Ishikawa (cell line): Measurements from ENCODE around the gene KIZ.

Experiments used
- CEBPB ChIP-seq: IDR thresholded peaks from 2 replicates; pipeline ENCODE4 v1.6.1; 2012
- CREB1 ChIP-seq: IDR thresholded peaks from 2 replicates; pipeline ENCODE4 v1.6.1; 2012; ENCODE audit warnings: low read depth
- EGR1 ChIP-seq: IDR thresholded peaks from 2 replicates; pipeline ENCODE4 v1.6.1; 2012
- EP300 ChIP-seq: IDR thresholded peaks from 2 replicates; pipeline ENCODE4 v1.6.1; 2012; ENCODE audit warnings: borderline replicate concordance
- FOXM1 ChIP-seq: IDR thresholded peaks from 2 replicates; pipeline ENCODE4 v1.6.1; 2012; ENCODE audit warnings: low read depth, borderline replicate concordance
- NFIC ChIP-seq: IDR thresholded peaks from 2 replicates; pipeline ENCODE4 v1.6.1; 2012
- RAD21 ChIP-seq: IDR thresholded peaks from 2 replicates; pipeline ENCODE4 v1.6.1; 2012; ENCODE audit warnings: low read depth
- TAF1 ChIP-seq: IDR thresholded peaks from 2 replicates; pipeline ENCODE4 v1.6.1; 2012; ENCODE audit warnings: low read depth, mild to moderate bottlenecking
- TCF12 ChIP-seq: IDR thresholded peaks from 2 replicates; pipeline ENCODE4 v1.6.1; 2012; ENCODE audit warnings: low read depth
- TEAD4 ChIP-seq: IDR thresholded peaks from 2 replicates; pipeline ENCODE4 v1.6.1; 2012
- YY1 ChIP-seq: IDR thresholded peaks from 2 replicates; pipeline ENCODE4 v1.6.1; 2012; ENCODE audit warnings: low read depth
- ZBTB7A ChIP-seq: IDR thresholded peaks from 2 replicates; pipeline ENCODE4 v1.6.1; 2012; ENCODE audit warnings: low read depth
- TF ChIP-seq, protein P1 (sequence below): IDR thresholded peaks from 2 replicates; pipeline ENCODE4 v1.6.1; 2012
- TF ChIP-seq, protein P2 (sequence below): IDR thresholded peaks from 2 replicates; pipeline ENCODE4 v1.6.1; 2012; ENCODE audit warnings: low read depth, mild to moderate bottlenecking
- TF ChIP-seq, protein P3 (sequence below): IDR thresholded peaks from 2 replicates; pipeline ENCODE4 v1.6.1; 2012

The KIZ gene

DNA sequence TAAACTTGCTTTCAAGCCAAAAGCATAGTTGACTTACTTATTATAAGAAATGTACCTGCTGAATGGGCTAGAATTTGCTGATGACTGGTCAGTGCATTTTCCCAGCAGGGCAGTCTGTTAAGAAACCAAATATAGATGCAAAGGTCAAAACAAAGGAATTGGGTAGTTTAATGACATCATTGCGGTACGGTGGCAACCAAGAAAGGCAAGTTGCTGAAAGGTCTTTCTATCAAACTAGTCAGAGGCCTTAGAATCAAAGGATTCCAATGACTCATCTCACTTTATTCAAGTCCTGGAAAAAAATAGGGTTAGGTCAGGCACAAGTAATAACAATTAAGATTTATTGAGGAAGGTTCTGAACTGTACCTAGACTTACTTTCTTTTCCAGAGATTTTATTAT is 76.4 kb downstream of the KIZ start:
- TF ChIP-seq NFIC: no peak
- no peak for TF ChIP-seq EP300
- TF ChIP-seq CEBPB: no peak
- TF ChIP-seq, protein P1, sequence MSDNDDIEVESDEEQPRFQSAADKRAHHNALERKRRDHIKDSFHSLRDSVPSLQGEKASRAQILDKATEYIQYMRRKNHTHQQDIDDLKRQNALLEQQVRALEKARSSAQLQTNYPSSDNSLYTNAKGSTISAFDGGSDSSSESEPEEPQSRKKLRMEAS: no peak
- no peak for TF ChIP-seq RAD21
- no peak for TF ChIP-seq TEAD4
- TF ChIP-seq TCF12: no peak
- TF ChIP-seq, protein P2, sequence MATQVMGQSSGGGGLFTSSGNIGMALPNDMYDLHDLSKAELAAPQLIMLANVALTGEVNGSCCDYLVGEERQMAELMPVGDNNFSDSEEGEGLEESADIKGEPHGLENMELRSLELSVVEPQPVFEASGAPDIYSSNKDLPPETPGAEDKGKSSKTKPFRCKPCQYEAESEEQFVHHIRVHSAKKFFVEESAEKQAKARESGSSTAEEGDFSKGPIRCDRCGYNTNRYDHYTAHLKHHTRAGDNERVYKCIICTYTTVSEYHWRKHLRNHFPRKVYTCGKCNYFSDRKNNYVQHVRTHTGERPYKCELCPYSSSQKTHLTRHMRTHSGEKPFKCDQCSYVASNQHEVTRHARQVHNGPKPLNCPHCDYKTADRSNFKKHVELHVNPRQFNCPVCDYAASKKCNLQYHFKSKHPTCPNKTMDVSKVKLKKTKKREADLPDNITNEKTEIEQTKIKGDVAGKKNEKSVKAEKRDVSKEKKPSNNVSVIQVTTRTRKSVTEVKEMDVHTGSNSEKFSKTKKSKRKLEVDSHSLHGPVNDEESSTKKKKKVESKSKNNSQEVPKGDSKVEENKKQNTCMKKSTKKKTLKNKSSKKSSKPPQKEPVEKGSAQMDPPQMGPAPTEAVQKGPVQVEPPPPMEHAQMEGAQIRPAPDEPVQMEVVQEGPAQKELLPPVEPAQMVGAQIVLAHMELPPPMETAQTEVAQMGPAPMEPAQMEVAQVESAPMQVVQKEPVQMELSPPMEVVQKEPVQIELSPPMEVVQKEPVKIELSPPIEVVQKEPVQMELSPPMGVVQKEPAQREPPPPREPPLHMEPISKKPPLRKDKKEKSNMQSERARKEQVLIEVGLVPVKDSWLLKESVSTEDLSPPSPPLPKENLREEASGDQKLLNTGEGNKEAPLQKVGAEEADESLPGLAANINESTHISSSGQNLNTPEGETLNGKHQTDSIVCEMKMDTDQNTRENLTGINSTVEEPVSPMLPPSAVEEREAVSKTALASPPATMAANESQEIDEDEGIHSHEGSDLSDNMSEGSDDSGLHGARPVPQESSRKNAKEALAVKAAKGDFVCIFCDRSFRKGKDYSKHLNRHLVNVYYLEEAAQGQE: no peak
- TF ChIP-seq EGR1: no peak
- no peak for TF ChIP-seq ZBTB7A

DNA sequence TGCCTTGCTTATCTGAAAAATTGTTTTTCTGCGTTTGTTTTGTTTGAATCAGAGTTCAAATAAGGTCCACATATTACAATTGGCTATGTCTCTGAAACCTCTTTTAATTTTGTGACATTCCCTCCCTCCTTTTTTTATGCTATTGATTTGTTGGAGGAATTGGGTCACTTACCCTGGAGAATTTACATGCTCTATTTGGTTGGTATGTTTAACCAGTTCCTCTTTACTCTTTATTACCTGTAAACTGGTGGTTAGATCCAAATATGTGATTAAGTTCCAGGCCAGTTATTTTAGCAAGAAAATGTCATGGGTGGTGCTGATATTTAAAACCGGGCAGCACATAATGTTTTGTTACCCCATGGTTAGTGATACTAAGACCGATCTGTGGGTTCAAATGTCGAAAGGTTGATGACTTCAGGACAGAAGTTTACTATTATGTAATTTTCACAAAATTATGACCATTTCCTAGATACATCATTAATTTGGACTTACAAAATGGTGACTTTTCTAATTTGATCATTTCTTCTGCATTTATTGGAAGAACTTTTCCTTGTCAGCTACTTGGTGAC is 77.3 kb downstream of the KIZ start:
- TF ChIP-seq, protein P1: no peak
- TF ChIP-seq, protein P3, sequence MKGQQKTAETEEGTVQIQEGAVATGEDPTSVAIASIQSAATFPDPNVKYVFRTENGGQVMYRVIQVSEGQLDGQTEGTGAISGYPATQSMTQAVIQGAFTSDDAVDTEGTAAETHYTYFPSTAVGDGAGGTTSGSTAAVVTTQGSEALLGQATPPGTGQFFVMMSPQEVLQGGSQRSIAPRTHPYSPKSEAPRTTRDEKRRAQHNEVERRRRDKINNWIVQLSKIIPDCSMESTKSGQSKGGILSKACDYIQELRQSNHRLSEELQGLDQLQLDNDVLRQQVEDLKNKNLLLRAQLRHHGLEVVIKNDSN: no peak
- no peak for TF ChIP-seq CREB1
- TF ChIP-seq TEAD4: no peak
- no peak for TF ChIP-seq EP300

DNA sequence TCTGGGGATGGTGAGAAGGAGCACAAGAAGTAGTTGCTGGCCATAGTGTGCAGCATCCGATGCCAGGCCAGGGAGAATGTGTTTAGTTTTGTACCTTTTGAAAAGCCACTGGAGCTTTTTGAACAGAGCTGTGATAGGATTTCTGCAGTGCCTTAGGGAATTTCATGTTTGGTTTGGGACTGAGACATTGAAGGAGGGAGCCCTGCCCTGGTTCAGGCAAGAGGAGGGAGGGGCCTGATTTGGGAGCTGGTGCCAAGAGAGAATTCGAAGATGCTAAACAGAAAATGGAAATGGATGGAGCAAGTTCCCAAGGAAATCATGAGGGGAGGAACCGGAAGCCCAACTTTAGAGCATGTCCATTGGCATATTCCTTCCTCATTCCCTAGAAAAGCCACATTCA is 80.7 kb downstream of the KIZ start:
- TF ChIP-seq TAF1 (no peak), TEAD4 (no peak)

DNA sequence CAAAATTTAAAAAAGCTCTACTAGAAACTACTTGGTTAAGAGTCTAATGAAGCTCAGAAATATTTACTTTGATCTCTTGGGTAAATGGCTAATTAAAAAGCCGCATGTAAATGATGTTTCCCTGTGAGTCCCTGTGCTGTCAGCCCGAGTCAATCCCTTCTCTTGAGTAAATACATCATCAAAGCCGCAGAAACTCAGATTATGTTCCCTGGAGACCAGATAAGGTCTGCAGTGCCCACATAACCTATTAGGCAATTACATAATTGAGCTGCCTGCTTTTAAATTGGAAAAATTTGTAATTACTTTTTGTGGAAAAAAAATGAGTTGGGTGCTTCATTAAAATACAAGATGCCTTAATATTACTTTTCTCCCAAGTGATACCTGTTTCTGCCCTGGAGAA is 83.1 kb downstream of the KIZ start:
- no peak for TF ChIP-seq YY1
- TF ChIP-seq NFIC: no peak
- TF ChIP-seq, protein P2: no peak
- no peak for TF ChIP-seq TCF12
- no peak for TF ChIP-seq CEBPB
- TF ChIP-seq TEAD4: no peak
- TF ChIP-seq ZBTB7A: no peak

DNA sequence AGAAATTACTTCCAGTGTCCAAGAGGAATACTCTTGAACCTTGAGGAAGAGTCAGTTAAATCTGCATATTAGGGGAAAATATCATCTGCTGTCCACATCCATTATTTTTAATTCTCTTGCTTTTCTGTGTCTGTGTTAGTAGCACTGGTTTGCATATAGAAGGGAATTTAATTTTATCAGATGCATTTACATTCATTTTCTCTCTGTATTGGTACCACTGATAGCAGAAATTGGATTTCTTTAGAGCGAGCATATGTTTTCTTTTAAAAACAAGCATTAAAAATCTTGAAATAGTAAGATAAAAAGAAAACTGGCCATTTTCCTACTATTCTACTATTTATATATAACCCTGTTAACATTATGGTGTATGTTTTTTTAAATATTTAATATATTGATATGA is 83.8 kb downstream of the KIZ start:
- TF ChIP-seq, protein P2: no peak
- TF ChIP-seq NFIC (no peak), CEBPB (no peak), TEAD4 (no peak), EP300 (no peak), YY1 (no peak)
- TF ChIP-seq, protein P1: no peak

DNA sequence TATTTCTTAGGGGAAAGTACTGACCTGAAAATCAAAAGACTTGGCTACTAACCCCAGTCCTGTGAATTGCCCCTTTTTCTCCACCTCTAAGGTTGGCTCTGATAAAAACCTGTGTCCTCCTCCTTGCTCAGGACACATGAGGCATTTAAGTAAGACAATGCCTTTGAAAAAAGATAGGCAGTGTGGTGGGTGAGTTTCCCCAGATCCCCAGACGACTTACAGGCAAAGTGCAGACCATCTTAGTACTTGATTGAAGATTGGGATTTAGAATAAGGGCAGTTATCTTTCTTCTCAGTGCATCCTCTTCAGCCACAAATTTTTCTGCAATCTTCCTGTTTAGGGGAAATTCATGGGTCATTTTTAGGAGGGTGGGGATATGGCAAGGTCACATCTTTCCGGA is 87.8 kb downstream of the KIZ start:
- TF ChIP-seq FOXM1: no peak
- TF ChIP-seq EGR1: no peak
- no peak for TF ChIP-seq TAF1
- TF ChIP-seq TCF12: no peak
- TF ChIP-seq NFIC: no peak
